GM18870 (cell line): ENCODE measurements around the gene SELENOO.

Experiments used
- ATAC-seq: cut with Tn5 transposase; IDR thresholded peaks from one replicate; pipeline ENCODE4 v1.9.1; 2021; ENCODE audit warnings: moderate library complexity; ENCODE audit not compliant: unreplicated experiment

The SELENOO gene

GRCh38 chr22:50215297-50216054 is 14.7 kb downstream of the SELENOO start:
- no peak for ATAC-seq

- no peak for ATAC-seq
Measured at GRCh38 chr22:50216055-50216683, 15.4 kb downstream of the SELENOO start.

GRCh38 chr22:50216684-50217520 is 16.1 kb downstream of the SELENOO start:
- no peak for ATAC-seq

- no peak for ATAC-seq
Measured at GRCh38 chr22:50217543-50218152, 16.8 kb downstream of the SELENOO start.

GRCh38 chr22:50218153-50218995 is 17.6 kb downstream of the SELENOO start:
- no peak for ATAC-seq

- no peak for ATAC-seq
Measured at GRCh38 chr22:50218996-50219727, 18.4 kb downstream of the SELENOO start.

- no peak for ATAC-seq
Measured at GRCh38 chr22:50219800-50220602, 19.2 kb downstream of the SELENOO start.

GRCh38 chr22:50220603-50221409 is 20.0 kb downstream of the SELENOO start:
- no peak for ATAC-seq

- no peak for ATAC-seq
Measured at GRCh38 chr22:50221410-50222300, 20.8 kb downstream of the SELENOO start.

- ATAC-seq = no peak
Measured at GRCh38 chr22:50222508-50222907, 21.7 kb downstream of the SELENOO start.

- ATAC-seq = no peak
Measured at GRCh38 chr22:50224071-50224470, 23.3 kb downstream of the SELENOO start.

- ATAC-seq = no peak
Measured at GRCh38 chr22:50225200-50225969, 24.6 kb downstream of the SELENOO start.

- ATAC-seq = no peak
Measured at GRCh38 chr22:50226063-50226874, 25.5 kb downstream of the SELENOO start.

GRCh38 chr22:50226875-50227165 is 26.0 kb downstream of the SELENOO start:
- ATAC-seq = no peak

- ATAC-seq = no peak
Measured at GRCh38 chr22:50227579-50228215, 26.9 kb downstream of the SELENOO start.
